Ishikawa (cell line): ENCODE results near the gene SPINK7.

Experiments used
- CEBPB ChIP-seq: IDR thresholded peaks from 2 replicates; pipeline ENCODE4 v1.6.1; 2012
- RAD21 ChIP-seq: IDR thresholded peaks from 2 replicates; pipeline ENCODE4 v1.6.1; 2012; ENCODE audit warnings: low read depth
- TEAD4 ChIP-seq: IDR thresholded peaks from 2 replicates; pipeline ENCODE4 v1.6.1; 2012
- USF1 ChIP-seq: IDR thresholded peaks from 2 replicates; pipeline ENCODE4 v1.6.1; 2012
- YY1 ChIP-seq: IDR thresholded peaks from 2 replicates; pipeline ENCODE4 v1.6.1; 2012; ENCODE audit warnings: low read depth
- ZBTB7A ChIP-seq: IDR thresholded peaks from 2 replicates; pipeline ENCODE4 v1.6.1; 2012; ENCODE audit warnings: low read depth

Gene SPINK7

GRCh38 chr5:148353634-148354033, 41.4 kb downstream of the SPINK7 start:
- no peak for TF ChIP-seq YY1
- peak; percentile 4; the same call in 1 of the 2 replicates for TF ChIP-seq RAD21
- TF ChIP-seq ZBTB7A, result no peak

- TF ChIP-seq USF1, result no peak
- TF ChIP-seq RAD21, result no peak
- no peak for TF ChIP-seq ZBTB7A
- no peak for TF ChIP-seq TEAD4
- TF ChIP-seq CEBPB, result no peak
Observed at GRCh38 chr5:148364343-148364742, 52.1 kb downstream of the SPINK7 start.
